GM08714 (cell line): ENCODE results near the gene THSD4.
"Not testable (repeated sequence)": the region's sequence is repeated elsewhere in the genome, so short reads cannot be mapped to it uniquely, and the experiment has no call there.

Experiments
- H3K4me3 ChIP-seq: fragments of 200-500 bp; sonication (Bioruptor generic); 2 replicates; pipeline ENCODE4 v1.5.1; 2014; ENCODE audit warnings: mild to moderate bottlenecking, low read length, inconsistent platforms
- ZNF274 ChIP-seq: IDR thresholded peaks from 2 replicates; pipeline ENCODE4 v1.6.1; 2012; ENCODE audit warnings: mild to moderate bottlenecking, low read depth, low read length

Gene THSD4

DNA sequence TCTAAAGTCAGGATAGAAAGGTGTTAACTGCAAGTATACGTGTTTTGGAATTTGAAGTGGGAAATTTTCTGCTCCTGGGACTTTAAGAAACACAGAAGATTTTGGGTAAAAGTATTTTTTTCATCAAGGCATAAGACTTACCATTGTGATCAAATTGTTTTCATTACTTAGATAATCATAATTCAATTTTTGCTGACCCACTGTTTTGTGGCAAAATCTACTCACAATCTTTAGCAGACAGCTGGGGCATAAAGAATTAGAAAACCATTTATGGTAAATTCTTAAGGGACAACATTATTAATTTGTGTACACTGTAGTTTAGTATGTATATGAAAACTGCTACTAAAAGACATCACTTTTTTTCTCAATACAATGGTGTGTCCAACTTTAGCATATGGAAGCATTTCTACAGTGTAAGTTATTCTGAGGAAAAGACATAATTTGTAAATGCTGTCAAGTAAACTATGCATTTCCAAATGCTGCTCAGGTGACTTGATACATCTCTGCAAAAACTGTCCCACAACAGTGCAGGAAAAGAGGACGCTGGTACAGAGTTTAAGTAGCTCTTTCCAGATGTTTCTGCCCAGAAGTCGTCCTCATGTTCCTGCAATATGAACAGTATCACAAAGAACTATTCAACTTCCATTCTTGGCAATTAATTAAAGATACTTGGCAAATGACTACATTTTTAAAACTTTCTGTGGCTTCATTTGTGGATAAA lies 52.3 kb downstream of the THSD4 start:
- no peak overlapping the region for H3K4me3 ChIP-seq
- TF ChIP-seq ZNF274: no peak

DNA sequence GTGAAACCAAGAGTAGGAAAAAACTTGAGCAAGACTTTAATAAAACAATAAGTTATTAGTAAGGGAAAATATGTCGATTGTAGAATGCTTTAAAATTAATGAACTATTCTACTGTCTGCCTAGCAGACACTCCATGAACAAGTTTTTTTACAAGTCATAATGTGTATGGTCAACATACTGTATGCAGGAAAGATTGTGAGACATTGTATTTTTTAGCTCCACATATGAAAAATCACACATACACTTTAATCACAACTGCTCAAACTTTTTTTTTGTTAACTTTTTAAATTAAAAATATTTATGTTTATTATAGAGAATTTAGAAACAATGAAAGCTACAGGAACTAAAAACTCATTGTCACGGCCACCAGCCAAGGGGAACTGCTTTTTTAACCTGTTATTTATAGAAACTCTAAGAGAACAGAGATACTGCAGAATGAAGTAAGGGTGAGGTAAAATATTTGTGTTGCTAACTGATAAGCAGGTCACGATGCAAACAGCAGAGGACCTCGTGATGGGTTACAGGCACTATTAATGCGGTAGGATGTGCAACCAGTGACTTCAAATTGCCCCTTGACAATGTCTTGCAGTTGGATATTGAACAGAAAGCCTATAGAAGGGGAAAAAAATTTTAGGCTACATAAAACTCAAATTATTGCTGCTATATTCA lies 53.0 kb downstream of the THSD4 start:
- no peak for TF ChIP-seq ZNF274
- H3K4me3 ChIP-seq: no peak overlapping the region

DNA sequence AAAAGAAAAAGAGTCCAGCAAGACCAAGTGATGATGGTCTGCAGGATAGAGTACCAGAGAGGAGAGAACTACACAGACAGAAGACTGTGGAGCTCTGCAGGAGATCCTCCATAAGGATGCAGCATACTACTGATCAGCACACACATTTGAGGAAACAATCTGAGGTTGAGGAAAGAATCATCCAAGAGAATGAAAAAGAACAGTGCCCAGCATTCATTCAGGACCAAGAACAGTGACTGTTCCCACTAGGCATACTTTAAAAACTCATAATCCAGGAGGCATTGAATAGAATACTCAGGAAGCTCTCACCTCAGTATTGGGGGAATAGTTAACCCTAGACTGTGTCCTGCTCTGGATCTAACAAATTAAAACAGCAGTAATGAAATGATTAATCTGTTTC lies 54.9 kb downstream of the THSD4 start:
- no peak overlapping the region for H3K4me3 ChIP-seq
- no peak for TF ChIP-seq ZNF274

DNA sequence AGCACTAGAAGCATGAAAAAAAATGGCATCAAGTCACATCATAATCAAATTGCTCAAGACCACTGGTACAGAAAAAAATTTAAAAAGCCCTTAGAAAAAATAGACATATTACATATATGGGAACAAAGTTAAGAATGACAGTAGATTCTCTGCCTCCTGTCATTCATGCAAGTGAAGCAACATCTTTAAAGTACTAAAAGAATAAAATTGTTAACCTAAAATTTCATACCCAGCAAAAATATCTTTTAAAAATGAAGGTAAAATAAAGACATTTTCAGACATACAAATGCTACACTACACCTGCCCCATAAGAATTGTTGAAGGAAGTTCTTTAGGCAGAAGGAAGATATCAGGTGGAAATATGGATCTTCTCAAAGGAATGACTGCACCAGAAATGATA lies 55.9 kb downstream of the THSD4 start:
- TF ChIP-seq ZNF274: no peak
- H3K4me3 ChIP-seq: no peak overlapping the region

DNA sequence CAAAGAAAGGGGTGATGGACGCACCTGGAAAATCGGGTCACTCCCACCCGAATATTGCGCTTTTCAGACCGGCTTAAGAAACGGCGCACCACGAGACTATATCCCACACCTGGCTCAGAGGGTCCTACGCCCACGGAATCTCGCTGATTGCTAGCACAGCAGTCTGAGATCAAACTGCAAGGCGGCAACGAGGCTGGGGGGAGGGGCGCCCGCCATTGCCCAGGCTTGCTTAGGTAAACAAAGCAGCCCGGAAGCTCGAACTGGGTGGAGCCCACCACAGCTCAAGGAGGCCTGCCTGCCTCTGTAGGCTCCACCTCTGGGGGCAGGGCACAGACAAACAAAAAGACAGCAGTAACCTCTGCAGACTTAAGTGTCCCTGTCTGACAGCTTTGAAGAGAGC lies 59.1 kb downstream of the THSD4 start:
- H3K4me3 ChIP-seq: not testable (repeated sequence)

DNA sequence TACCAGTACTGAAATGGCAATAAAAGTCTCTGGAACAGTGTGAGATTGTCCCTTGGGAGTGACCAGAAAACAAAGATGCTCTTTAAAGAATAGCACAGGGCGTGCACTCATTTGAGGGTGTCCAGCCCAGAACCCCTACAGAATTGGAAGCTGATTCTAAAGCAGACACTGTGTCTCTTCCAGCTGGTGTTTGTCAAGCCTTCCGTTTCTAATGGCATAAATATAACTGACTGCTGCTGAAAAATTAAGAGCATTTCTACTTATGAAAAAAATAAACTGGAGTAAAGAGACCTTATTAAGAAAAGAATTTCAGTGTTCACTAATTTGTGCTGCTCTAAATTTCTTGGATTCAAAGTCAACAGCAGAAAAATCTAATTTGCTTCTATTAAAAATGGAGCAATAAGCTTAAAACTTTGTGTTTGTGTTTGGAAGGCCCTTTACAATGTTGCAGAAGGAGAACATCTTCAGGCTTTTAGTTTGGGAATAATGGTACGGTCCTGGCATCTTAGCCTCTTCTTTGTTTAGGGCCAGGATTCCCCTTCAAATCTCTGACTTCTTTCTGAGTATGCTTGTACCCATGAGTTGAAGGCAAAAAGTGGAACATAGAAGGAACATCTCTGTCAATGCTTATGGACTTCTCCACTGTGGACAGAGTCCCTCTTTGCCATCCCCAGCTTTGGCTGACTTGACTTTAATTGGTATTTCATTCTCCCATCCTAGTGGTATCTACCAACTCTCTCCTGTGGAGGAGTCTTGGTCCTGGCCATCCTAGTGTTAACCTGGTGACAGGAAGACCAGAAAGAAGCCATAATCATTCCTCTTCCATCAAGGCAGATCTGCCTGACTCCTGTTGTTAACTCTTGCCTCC lies 65.9 kb downstream of the THSD4 start:
- no peak overlapping the region for H3K4me3 ChIP-seq
- TF ChIP-seq ZNF274: no peak

DNA sequence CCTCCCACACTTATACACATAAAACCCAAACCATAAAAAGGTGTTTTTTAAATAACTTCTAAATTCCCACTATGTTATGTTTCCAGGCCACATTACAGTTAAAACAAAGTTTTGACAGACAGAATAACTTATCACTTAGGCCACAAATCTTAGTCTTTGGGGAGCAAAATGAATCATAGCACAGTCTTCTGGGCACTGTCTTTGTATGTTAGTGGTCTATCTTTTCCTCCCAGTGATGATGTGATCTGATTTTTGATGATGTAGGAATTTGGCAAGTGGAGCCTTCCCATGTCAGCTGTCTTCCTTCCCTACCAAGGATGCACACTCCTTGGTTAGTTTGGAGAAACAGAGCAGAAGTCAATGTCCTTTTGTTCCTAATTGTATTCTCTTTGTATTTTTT lies 67.3 kb downstream of the THSD4 start:
- TF ChIP-seq ZNF274: no peak
- H3K4me3 ChIP-seq: no peak overlapping the region

DNA sequence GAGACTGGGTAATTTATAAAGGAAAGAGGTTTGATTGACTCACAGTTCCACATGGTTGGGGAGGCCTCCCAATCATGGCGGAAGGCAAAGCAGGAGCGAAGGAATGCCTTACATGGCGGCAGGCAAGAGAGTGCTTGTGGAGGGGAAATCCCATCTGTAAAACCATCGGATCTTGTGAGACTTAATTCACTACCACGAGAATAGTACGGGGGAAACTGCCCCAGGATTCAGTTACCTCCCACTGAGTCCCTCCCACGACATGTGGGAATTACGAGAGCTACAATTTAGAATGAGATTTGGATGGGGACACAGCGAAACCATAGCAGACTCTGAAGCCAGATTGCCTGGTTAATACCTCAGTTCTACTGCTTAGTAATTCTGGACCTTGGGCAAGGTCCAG lies 67.8 kb downstream of the THSD4 start:
- H3K4me3 ChIP-seq: no peak overlapping the region
- no peak for TF ChIP-seq ZNF274

DNA sequence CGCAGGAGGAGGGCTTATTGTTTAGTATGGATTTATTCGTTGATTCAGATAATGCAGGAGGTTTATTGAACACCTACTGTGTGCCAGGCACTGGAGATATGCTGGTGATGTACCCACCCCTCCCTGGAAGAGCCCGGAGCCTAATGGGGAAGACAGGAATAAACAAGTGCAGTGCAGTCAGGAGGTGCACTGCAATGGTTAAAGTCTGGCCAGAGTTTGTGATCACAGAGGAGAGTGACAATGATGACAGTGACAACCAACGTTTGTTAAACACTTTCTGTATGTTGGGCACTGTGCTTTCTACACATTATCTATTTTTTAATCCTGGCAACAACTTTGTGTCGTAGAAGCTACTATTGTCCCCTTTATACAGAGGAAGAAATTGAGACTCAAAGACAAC lies 70.4 kb downstream of the THSD4 start:
- TF ChIP-seq ZNF274: no peak
- no peak overlapping the region for H3K4me3 ChIP-seq

DNA sequence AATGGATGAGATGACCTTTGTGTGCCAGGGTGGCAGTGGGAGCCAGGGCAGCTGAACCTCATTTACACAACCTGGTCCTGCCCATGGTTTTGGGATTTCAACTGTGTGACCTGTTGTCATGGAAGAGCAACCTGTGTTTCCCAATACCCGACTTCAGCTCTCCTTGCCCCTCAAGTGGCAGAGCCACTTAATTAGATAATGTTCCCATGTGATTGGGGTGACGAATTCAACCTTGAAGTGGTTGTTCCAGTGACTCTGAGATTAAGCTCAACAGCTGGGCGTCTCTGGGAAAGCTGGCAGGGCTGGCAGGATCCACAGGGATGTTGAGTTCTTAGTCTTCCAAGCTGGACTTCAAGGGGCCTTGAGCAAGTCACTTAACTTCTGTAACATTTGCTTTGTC lies 71.0 kb downstream of the THSD4 start:
- TF ChIP-seq ZNF274: no peak
- H3K4me3 ChIP-seq: no peak overlapping the region

DNA sequence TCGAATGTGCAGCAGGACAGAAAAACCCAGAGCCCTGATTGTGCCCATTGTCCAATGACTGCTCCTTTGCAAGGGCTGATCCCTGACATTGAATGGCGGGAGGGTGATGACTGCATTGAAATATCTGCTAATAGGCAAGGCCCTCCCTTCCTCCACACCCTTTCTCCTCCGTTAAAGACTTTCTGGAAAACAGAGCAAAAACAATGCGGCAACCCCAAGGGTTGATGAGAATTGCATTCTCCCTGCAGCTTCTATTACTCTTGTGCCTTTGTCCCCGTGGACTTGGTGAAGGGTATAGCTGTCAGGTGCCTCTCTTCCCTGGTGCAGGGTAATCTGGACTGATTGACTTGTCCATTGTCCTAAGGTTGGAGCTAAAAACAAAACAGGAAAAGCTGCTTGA lies 71.8 kb downstream of the THSD4 start:
- TF ChIP-seq ZNF274: no peak
- no peak overlapping the region for H3K4me3 ChIP-seq

DNA sequence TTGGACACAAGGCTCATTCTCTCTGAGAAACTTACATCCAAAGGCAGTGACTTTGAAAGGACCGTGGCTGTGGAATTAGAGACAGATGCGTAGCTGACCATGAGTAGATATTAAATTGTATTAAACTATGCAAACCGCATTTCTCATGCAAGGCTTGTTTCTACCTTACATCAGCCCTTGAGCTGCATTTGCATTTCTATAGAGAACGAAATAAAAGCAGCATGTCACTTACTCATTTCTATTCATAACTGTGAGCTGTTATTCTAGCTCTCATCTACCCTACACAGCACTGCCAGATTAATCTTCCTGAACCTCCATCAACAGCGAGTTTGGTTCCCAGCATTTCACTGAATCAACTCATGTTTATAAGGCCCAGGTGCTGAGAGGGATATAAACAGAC lies 72.3 kb downstream of the THSD4 start:
- no peak overlapping the region for H3K4me3 ChIP-seq
- TF ChIP-seq ZNF274: no peak

DNA sequence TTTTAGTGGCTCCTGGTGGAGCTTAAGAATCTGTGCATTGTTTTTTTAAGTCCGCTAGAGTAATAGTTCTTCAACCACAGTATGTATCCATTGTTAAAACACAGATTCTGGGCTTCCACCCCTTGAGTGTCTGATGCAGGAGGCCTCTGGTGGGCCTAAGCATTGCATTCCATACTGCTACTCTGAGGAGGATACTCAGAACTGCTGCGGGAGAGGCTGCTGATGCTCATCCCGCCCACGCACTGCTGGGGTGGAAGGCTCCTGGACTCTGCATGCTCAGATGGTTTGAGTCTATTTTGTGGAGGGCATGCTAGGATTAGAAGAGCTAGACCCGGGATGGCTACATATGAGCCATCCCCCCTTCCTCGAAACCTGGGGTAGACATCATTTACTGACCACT lies 74.4 kb downstream of the THSD4 start:
- no peak overlapping the region for H3K4me3 ChIP-seq
- TF ChIP-seq ZNF274: no peak

DNA sequence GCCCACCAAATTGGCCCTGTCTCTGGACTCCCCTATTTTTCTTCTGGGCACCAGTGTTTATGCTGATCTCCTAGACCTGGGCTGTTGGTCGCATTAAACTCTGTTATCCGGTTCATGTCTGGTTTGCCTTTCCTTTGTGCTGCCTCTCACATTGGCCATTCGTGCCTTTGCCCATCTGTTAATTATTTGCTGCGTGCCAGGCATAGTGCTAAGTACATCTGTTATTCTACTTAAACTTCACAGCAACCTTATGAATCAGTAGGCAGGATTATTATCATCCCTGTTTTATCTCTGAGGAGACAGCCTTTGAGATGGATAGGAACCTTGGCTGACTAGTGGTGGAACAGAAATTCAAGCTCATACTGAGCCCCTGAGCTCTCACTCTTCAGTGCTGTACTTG lies 76.0 kb downstream of the THSD4 start:
- no peak for TF ChIP-seq ZNF274
- H3K4me3 ChIP-seq: no peak overlapping the region

DNA sequence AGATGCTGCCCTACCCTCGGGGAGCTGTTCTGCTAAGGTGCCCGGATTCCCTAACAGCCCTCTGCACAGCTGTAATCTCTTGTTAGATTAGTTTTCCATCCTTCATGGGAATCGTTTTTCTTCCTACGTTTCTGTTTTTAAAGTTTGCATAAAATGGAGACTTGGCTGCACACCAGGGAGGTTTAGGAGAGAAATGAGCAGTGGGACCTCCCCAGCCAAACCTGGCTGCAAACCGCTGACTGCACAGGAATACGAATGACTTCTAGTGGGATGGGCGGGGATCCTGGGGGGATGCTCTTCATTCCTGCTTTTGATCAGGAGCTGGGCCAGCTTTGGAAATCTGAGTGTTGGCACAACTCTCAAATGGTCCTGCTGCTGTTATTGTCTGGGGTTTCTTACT lies 77.5 kb downstream of the THSD4 start:
- no peak for TF ChIP-seq ZNF274
- H3K4me3 ChIP-seq: no peak overlapping the region
